ENCODE data around the gene ANGPTL2. TPM values are rescaled to one million over a fixed set of nuclear protein-coding genes. Genes with fewer than 3 reads are reported as not detected.
A peak's percentile ranks its signal among the peaks of the same experiment; 100 is the strongest.

ANGPTL2 gene
- total RNA-seq, 2 donors from 2014 or later, result 18.6 to 49.1 TPM

DNA sequence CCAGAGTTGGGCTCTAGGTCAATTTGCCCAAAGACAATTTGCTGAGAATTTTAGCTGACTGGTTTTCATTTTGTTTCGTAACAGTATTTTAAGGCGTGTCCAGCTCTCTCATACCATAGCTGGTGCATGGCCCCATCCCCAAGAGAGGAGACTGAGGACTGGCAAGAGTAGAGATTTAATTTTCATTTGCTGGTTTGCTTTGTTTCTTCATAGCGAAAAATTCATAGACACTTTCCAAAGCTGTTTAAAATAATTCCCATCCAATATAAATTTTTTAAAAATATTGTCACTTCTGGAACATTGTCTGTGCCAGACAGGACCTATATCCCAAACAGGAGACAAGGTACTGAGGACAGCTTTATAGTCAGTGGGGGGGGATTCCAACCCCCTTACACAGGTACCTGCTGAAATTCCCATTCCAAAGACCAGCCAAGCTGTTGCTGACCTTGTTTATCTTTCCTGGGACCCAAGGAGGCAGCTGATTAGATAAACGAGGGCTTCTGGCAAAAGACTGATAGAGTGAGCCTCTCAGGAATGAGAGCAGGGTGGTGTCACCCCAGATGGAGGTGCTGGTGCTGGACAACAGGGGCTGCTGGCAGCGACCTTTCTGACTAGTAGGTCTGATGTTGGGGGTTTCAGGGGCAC lies 6.8 kb upstream of the ANGPTL2 start:
- TF ChIP-seq, protein P1, sequence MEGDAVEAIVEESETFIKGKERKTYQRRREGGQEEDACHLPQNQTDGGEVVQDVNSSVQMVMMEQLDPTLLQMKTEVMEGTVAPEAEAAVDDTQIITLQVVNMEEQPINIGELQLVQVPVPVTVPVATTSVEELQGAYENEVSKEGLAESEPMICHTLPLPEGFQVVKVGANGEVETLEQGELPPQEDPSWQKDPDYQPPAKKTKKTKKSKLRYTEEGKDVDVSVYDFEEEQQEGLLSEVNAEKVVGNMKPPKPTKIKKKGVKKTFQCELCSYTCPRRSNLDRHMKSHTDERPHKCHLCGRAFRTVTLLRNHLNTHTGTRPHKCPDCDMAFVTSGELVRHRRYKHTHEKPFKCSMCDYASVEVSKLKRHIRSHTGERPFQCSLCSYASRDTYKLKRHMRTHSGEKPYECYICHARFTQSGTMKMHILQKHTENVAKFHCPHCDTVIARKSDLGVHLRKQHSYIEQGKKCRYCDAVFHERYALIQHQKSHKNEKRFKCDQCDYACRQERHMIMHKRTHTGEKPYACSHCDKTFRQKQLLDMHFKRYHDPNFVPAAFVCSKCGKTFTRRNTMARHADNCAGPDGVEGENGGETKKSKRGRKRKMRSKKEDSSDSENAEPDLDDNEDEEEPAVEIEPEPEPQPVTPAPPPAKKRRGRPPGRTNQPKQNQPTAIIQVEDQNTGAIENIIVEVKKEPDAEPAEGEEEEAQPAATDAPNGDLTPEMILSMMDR (IDR thresholded peaks at IDR 0.05), result no peak
- H3K4me1 ChIP-seq (ENCODE audit: control insufficient read depth in 1 of 2, low read depth in 2 of 2), result peaks cover 22 to 49% of the 10 kb centered on the region in 2 donors
- no peaks in the 10 kb centered on the region for H3K36me3 ChIP-seq
- DNase-seq (ENCODE audit: low spot score) (no peak), ATAC-seq (ENCODE audit: insufficient number of reproducible peaks, low FRiP score, low read depth) (no peak)
- no peak overlapping the region for H3K4me3 ChIP-seq
- H3K9me3 ChIP-seq, result no peaks in the 10 kb centered on the region
- no peaks in the 10 kb centered on the region for H3K27me3 ChIP-seq (replicated peaks; ENCODE audit: insufficient read depth)
- peak overlapping the region; percentile 44 to 73 for H3K27ac ChIP-seq

DNA sequence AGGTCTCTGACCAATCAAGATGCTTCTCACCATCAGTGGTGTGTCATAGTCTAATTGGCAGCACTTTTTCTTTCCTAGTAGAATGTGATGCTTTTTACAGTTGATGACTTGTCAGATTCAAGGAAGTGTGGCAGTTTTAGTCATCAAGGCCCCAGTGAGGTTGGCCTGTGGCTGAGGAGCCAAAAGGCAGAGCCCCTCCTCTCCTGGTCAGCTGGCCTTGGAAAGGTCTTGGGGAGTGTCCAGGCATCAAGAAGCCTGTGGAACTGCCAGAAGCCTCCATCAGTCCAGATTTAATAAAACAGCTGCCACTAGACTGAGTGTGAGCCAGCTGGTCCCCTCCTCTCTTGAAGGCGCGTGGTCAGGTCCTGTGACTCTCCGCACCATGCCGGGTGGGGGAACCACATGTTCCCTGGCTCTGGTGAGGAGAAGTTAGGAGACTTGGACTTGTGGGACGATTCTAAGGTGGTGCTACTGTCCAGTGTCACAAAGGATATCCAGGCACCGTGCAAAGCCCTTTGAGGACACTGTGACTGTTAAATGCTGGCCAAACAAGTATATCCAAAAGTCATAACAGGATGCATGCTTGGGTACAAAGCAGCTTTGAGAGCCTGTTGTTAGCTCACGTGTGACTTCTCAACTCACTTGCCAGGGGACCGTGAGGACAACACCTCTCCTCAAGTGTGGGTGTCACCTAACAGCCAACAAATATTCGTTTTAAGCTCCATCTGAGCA lies 6.1 kb upstream of the ANGPTL2 start:
- TF ChIP-seq, protein P1 (IDR thresholded peaks at IDR 0.05), result no peak
- no peak overlapping the region for H3K4me3 ChIP-seq
- no peaks in the 10 kb centered on the region for H3K9me3 ChIP-seq
- H3K27me3 ChIP-seq (replicated peaks; ENCODE audit: insufficient read depth), result no peaks in the 10 kb centered on the region
- H3K27ac ChIP-seq, result peak overlapping the region; percentile 44 to 73
- ATAC-seq (ENCODE audit: insufficient number of reproducible peaks, low FRiP score, low read depth) (peak; percentile 70), DNase-seq (ENCODE audit: low spot score) (peak; percentile 56)
- H3K4me1 ChIP-seq (ENCODE audit: control insufficient read depth in 1 of 2, low read depth in 2 of 2), result peaks cover 16 to 44% of the 10 kb centered on the region in 2 donors
- no peaks in the 10 kb centered on the region for H3K36me3 ChIP-seq

DNA sequence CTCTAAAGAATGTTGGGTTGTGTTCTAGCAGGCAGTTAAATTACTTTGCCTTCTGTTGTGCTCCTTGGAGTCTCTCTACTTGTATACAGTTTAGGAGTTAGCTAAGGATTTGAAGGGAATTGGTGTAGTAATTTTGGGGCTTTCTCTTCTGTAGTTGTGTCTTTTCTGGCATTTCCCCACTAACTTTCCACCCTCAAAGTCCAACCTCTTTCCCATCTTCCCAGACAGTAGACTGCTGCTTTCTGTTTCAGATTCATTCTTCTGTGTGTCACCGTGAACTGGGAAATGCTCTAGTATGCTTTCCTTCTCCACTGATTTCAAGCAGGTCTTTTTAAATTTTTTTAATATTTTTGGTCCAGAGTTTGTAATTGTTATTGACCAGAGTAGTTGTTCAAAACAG lies 4.5 kb upstream of the ANGPTL2 start:
- no peaks in the 10 kb centered on the region for H3K36me3 ChIP-seq
- H3K27ac ChIP-seq, result no peak overlapping the region
- peaks cover 13 to 38% of the 10 kb centered on the region in 2 donors for H3K4me1 ChIP-seq (ENCODE audit: control insufficient read depth in 1 of 2, low read depth in 2 of 2)
- no peak overlapping the region for H3K4me3 ChIP-seq
- ATAC-seq (ENCODE audit: insufficient number of reproducible peaks, low FRiP score, low read depth) (no peak), DNase-seq (ENCODE audit: low spot score) (no peak)
- TF ChIP-seq, protein P1 (IDR thresholded peaks at IDR 0.05), result no peak
- H3K9me3 ChIP-seq, result no peaks in the 10 kb centered on the region
- no peaks in the 10 kb centered on the region for H3K27me3 ChIP-seq (replicated peaks; ENCODE audit: insufficient read depth)

GRCh38 chr9:127124792-127125191 lies 2.4 kb upstream of the ANGPTL2 start:
- ATAC-seq (ENCODE audit: insufficient number of reproducible peaks, low FRiP score, low read depth) (no peak), DNase-seq (ENCODE audit: low spot score) (no peak)
- H3K4me1 ChIP-seq (ENCODE audit: control insufficient read depth in 1 of 2, low read depth in 2 of 2), result peaks cover 10 to 45% of the 10 kb centered on the region in 2 donors

GRCh38 chr9:127124111-127124531 lies 1.7 kb upstream of the ANGPTL2 start:
- DNase-seq (ENCODE audit: low spot score) (no peak), ATAC-seq (ENCODE audit: insufficient number of reproducible peaks, low FRiP score, low read depth) (no peak)
- Histone ChIP-seq H3K9me3 (no peaks in the 10 kb centered on the region), H3K4me1 (ENCODE audit: control insufficient read depth in 1 of 2, low read depth in 2 of 2) (peaks cover 10 to 42% of the 10 kb centered on the region in 2 donors), H3K36me3 (no peaks in the 10 kb centered on the region), H3K4me3 (no peak overlapping the region), H3K27me3 (replicated peaks; ENCODE audit: insufficient read depth) (no peaks in the 10 kb centered on the region), H3K27ac (no peak overlapping the region)
- TF ChIP-seq, protein P1 (IDR thresholded peaks at IDR 0.05), result no peak

More at GRCh38 chr9:127124792-127125191, 2.4 kb upstream of the ANGPTL2 start:
- Histone ChIP-seq H3K9me3 (no peaks in the 10 kb centered on the region), H3K27me3 (replicated peaks; ENCODE audit: insufficient read depth) (no peaks in the 10 kb centered on the region), H3K27ac (no peak overlapping the region), H3K36me3 (no peaks in the 10 kb centered on the region), H3K4me3 (no peak overlapping the region)
- TF ChIP-seq, protein P1 (IDR thresholded peaks at IDR 0.05), result no peak

Data from thoracic aorta (tissue), 2 donors.